Cardiac fibroblast (primary cell): Measurements from ENCODE around the gene MMP2.

Experiments
- DNase-seq, 2 donors: peaks; one replicate each; pipeline versions ENCODE4 v3.0.0 to v3.0.0-alpha.2; 2010; ENCODE audit warnings: low read depth in 2 of 2
- H3K4me3 ChIP-seq, 2 donors: replicated peaks in 1 of 2; 1 replicate in 1 of 2; 2 replicates in 1 of 2; pipeline ENCODE4 v1.5.1; 2011; ENCODE audit warnings: low read depth in 2 of 2, low read length in 2 of 2, mild to moderate bottlenecking in 2 of 2, moderate library complexity in 1 of 2
- TF ChIP-seq, protein P1 (sequence below): IDR thresholded peaks from one replicate; pipeline ENCODE4 v1.5.1; 2011; ENCODE audit warnings: low read depth, mild to moderate bottlenecking, low read length, inconsistent platforms

The MMP2 gene

DNA sequence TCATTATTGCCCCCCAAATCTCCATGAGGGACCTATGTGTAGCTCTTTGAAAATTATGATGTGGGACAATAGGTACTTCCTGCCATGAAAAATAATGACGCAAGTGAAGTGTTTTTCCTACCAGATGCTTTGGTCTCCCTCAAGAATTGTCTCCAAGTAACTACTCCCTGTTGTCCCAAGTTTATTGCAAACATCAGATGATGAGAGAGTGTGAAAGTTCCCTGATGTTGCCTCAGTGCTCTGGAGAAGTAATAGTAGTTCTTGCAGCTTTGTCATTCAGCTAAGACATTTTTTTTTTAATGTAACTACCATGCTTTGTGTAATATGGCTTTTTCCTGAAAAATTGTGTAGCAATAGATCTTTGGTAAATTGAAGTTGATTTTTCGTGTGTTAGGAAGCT is 50.0 kb downstream of the MMP2 start:
- TF ChIP-seq, protein P1, sequence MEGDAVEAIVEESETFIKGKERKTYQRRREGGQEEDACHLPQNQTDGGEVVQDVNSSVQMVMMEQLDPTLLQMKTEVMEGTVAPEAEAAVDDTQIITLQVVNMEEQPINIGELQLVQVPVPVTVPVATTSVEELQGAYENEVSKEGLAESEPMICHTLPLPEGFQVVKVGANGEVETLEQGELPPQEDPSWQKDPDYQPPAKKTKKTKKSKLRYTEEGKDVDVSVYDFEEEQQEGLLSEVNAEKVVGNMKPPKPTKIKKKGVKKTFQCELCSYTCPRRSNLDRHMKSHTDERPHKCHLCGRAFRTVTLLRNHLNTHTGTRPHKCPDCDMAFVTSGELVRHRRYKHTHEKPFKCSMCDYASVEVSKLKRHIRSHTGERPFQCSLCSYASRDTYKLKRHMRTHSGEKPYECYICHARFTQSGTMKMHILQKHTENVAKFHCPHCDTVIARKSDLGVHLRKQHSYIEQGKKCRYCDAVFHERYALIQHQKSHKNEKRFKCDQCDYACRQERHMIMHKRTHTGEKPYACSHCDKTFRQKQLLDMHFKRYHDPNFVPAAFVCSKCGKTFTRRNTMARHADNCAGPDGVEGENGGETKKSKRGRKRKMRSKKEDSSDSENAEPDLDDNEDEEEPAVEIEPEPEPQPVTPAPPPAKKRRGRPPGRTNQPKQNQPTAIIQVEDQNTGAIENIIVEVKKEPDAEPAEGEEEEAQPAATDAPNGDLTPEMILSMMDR, result no peak
- peak; percentile 59 to 85 for DNase-seq
- no peak overlapping the region for H3K4me3 ChIP-seq

- TF ChIP-seq, protein P1, result no peak
- no peak for DNase-seq
- no peak overlapping the region for H3K4me3 ChIP-seq
Measured at GRCh38 chr16:55530316-55530856, 51.4 kb downstream of the MMP2 start.

- H3K4me3 ChIP-seq, result no peak overlapping the region
- TF ChIP-seq, protein P1, result no peak
- no peak for DNase-seq
Measured at GRCh38 chr16:55532227-55532626, 53.2 kb downstream of the MMP2 start.

- TF ChIP-seq, protein P1, result no peak
- DNase-seq, result no peak
- no peak overlapping the region for H3K4me3 ChIP-seq
Measured at GRCh38 chr16:55534756-55535155, 55.8 kb downstream of the MMP2 start.

DNA sequence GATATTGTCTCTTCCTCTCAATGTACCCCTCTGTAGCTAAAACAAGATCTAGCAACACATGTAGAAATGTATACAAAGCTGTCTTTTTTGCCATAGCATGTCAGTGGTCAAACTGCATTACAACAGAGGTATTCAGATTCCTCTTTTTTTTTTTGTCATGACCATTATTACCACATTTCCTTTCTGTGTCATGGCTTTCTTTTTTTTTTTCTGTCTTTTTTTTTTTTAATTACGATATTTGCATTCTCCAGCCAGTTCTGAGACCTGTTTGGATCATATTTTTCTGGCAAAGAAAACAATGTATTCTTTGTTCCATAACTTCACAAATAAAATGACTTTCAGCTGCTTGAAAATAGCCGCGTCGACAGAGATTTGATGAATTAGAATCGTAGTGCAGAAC is 60.1 kb downstream of the MMP2 start:
- TF ChIP-seq, protein P1, result no peak
- DNase-seq, result peak; percentile 53 to 60
- H3K4me3 ChIP-seq, result no peak overlapping the region

GRCh38 chr16:55539488-55539887 is 60.5 kb downstream of the MMP2 start:
- TF ChIP-seq, protein P1, result no peak
- DNase-seq, result no peak
- no peak overlapping the region for H3K4me3 ChIP-seq

DNA sequence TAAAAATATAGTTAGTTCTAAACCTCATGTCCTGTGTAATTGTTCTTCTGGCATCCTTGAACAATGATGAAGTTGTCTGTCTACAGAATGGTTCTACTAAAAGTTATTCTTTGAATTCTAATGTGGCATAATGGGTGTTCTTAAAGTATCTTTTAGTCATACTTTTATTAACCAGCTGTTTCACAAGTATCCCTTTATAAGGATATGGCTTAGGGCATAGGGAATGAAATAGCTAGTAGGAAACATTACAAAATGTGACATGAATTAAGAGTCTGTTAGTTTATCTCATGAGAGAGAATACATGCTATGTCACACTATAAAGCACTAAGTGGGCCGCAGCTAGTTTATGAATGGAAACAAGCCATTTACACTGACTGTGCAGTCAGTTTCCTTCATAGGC is 61.2 kb downstream of the MMP2 start:
- no peak for DNase-seq
- H3K4me3 ChIP-seq, result no peak overlapping the region
- TF ChIP-seq, protein P1, result no peak
